HepG2 (cell line): Measurements from ENCODE around the gene UAP1L1. TPM values are rescaled to one million over a fixed set of nuclear protein-coding genes. Genes with fewer than 3 reads are reported as not detected.

Experiments
- ATAC-seq: fragments of 200-7000 bp; cut with Tn5 transposase; 3 replicates; pipeline ENCODE4 v1.9.1; 2020; ENCODE audit warnings: mild to moderate bottlenecking, moderate library complexity
- BruUV-seq: library from RNA; stranded (reverse); fragments of 400-500 nt; replicated peaks from 2 replicates; lab custom pipeline; 2021; lab: Mats Ljungman, UMichigan
- CTCF ChIA-PET: fragments of 300-600 bp; formaldehyde crosslinking; extraction: SDS; loops from one replicate; lab custom pipeline; 2021; ENCODE audit warnings: low total read pairs, inconsistent platforms, low intra/inter-chr PET ratio; lab: Yijun Ruan, JAX
- POLR2A ChIA-PET: fragments of 350-600 bp; sonication (Branson Sonifier 250); formaldehyde crosslinking; loops from one replicate; lab custom pipeline; 2020; ENCODE audit warnings: antibody characterized with exemption, inconsistent platforms; lab: Yijun Ruan, JAX
- DNase-seq: peaks from one replicate; pipeline ENCODE4 v3.0.0-alpha.2; 2015; ENCODE audit warnings: low spot score
- FAIRE-seq: peaks from 3 replicates; lab custom pipeline; 2011; peaks lifted over from hg19 to GRCh38; lab: Jason Lieb, UNC
- H2AFZ ChIP-seq: one replicate; pipeline ENCODE4 v1.6.1; 2011; ENCODE audit warnings: low read length, inconsistent platforms
- H3K27ac ChIP-seq: fragments of 300-600 bp; 3 replicates; pipeline ENCODE4 v1.8.0; 2011; ENCODE audit warnings: mixed run types, mild to moderate bottlenecking, mixed read lengths, low read length, inconsistent platforms; ENCODE audit not compliant: insufficient read depth; ENCODE audit errors: extremely low read length
- H3K27me3 ChIP-seq, 2 experiments: fragments of 200-600 bp in 1 of 2; 2 replicates in 1 of 2; 3 replicates in 1 of 2; pipeline versions ENCODE4 v1.6.0 to v1.8.0; 2011; ENCODE audit warnings: low read length in 2 of 2, mild to moderate bottlenecking in 2 of 2, moderate library complexity in 2 of 2, inconsistent platforms in 1 of 2; ENCODE audit not compliant: insufficient read depth in 2 of 2, control insufficient read depth in 1 of 2
- H3K36me3 ChIP-seq, 2 experiments: fragments of 200-600 bp in 1 of 2; replicated peaks in 1 of 2; 2 replicates in 1 of 2; 3 replicates in 1 of 2; pipeline versions ENCODE4 v1.5.1 to v1.8.0; 2011; ENCODE audit warnings: low read length in 2 of 2, inconsistent platforms in 1 of 2; ENCODE audit not compliant: insufficient read depth in 2 of 2, control insufficient read depth in 1 of 2
- H3K4me1 ChIP-seq: 2 replicates; pipeline ENCODE4 v1.5.1; 2012; ENCODE audit warnings: low read length, inconsistent platforms; ENCODE audit not compliant: insufficient read depth
- H3K4me2 ChIP-seq: 2 replicates; pipeline ENCODE4 v1.6.0; 2011; ENCODE audit warnings: low read depth, low read length, inconsistent platforms
- H3K4me3 ChIP-seq, 3 experiments: fragments of 200-600 bp in 1 of 3; sonication (generic), shearing (Covaris generic) in 1 of 3; replicated peaks in 1 of 3; 2 replicates each; pipeline ENCODE4 v1.5.1; 2011 to 2016; ENCODE audit warnings: low read length in 3 of 3, inconsistent platforms in 2 of 3, low read depth in 2 of 3, mild to moderate bottlenecking in 2 of 3, control low read depth in 1 of 3, mixed read lengths in 1 of 3; ENCODE audit not compliant: insufficient read depth in 1 of 3
- H3K79me2 ChIP-seq: one replicate; pipeline ENCODE4 v1.6.1; 2011; ENCODE audit warnings: low read length, inconsistent platforms; ENCODE audit not compliant: insufficient read depth
- H3K9ac ChIP-seq: 2 replicates; pipeline ENCODE4 v1.6.0; 2011; ENCODE audit warnings: mild to moderate bottlenecking, low read depth, low read length, inconsistent platforms; ENCODE audit not compliant: insufficient read depth
- H3K9me3 ChIP-seq: 2 replicates; pipeline ENCODE4 v1.5.1; 2012; ENCODE audit warnings: mild to moderate bottlenecking, low read length
- H4K20me1 ChIP-seq: 2 replicates; pipeline ENCODE4 v1.6.0; 2011; ENCODE audit warnings: inconsistent platforms, mild to moderate bottlenecking, low read length, moderate library complexity; ENCODE audit not compliant: insufficient read depth
- AGO2 ChIP-seq: fragments of 200-400 bp; formaldehyde crosslinking; optimal IDR thresholded peaks from 2 replicates; pipeline ENCODE3; 2017; ENCODE audit warnings: mild to moderate bottlenecking, low read depth, low read length, moderate library complexity
- TBX2 ChIP-seq: sonication (generic); formaldehyde crosslinking; IDR thresholded peaks from 2 replicates; pipeline ENCODE4 v1.5.0; 2020; ENCODE audit warnings: missing genetic modification reagents, mild to moderate bottlenecking, borderline replicate concordance
- TBX3 ChIP-seq: fragments of 450-650 bp; IDR thresholded peaks from 2 replicates; pipeline ENCODE4 v1.6.1; 2017; ENCODE audit warnings: antibody characterized with exemption, mild to moderate bottlenecking, inconsistent platforms, borderline replicate concordance
- ZNF530 ChIP-seq: sonication (generic); formaldehyde crosslinking; IDR thresholded peaks from 2 replicates; pipeline ENCODE4 v1.5.0; 2020; ENCODE audit warnings: low read depth, mild to moderate bottlenecking, missing genetic modification reagents
- WGBS: methylation state at CpG from one replicate; pipeline ENCODE4 v1.1.6; 2017; ENCODE audit warnings: low lambda C conversion rate; 5-methylcytosine and 5-hydroxymethylcytosine counted together
- in situ Hi-C: cut with HindIII; loops from 2 replicates; pipeline ENCODE4 v1.10.0; 2017; ENCODE audit warnings: low pct_unique_long_range_greater_than_20kb; ENCODE audit not compliant: extremely low pct_ligation_motif_present
- intact Hi-C: fragments of 100-400 bp; cut with micrococcal nuclease; formaldehyde crosslinking; loops from one replicate; pipeline ENCODE4 v1.10.0; 2022; ENCODE audit not compliant: unreplicated experiment
- polyA plus RNA-seq, 8 experiments: library from polyadenylated mRNA; depleted of rRNA in 3 of 8; stranded (reverse) in 7 of 8; unstranded in 1 of 8; fragments of >200 nt; fragmentation: Illumina TruSeq in 4 of 8; extraction: Trizol in 4 of 8; gene quantifications; 2 replicates each; pipeline versions ENCODE4 v1.2.1 to v1.2.3, GENCODE V29; 2011 to 2016; ENCODE audit warnings: low read depth in 4 of 8, missing spikeins in 1 of 8, mixed read lengths in 1 of 8; ENCODE audit not compliant: insufficient read depth in 1 of 8
- total RNA-seq, 5 experiments: library from RNA; depleted of rRNA; stranded (reverse); fragments of >200 nt; fragmentation: Illumina TruSeq; extraction: Trizol; gene quantifications; 2 replicates each; pipeline ENCODE4 v1.2.3, GENCODE V29; 2016; ENCODE audit warnings: low read depth in 1 of 5

Gene UAP1L1
- total and polyA plus RNA-seq, 2 of the 13 experiments (the other 11 are each of a cell fraction or from before 2014, with no cell fraction given) = 5.4 to 6.4 TPM

- POLR2A ChIA-PET = interaction anchor here (1.0 to 1.8 kb wide), 2 partner anchors 51 to 248 kb away, joined by 4 to 6 read pairs; partner anchors contain the start of gene MAN1B1
Measured at GRCh38 chr9:137035937-137036336, 41.4 kb upstream of the UAP1L1 start.

DNA sequence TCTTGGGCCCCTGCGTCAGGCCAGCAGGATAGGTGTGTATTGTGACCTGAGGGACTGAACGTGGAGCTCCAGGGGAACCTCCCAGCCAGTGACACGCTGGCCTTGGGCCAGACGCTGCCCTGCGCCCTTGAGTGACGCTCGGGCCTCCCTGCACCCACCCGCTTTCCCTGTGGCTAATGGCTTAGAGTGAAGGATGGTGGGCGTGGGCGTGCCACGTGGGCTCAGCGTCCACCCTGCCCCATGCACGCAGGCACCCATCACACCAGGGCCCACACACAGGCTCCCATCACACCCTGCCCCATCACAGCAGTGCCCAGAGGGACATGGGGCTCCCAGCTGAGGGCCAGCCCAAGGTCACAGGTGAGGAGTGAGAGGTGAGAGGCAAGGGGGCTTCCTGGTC, 40.3 kb upstream of the UAP1L1 start:
- Histone ChIP-seq H2AFZ (no peak overlapping the region), H3K9ac (no peak overlapping the region), H3K79me2 (no peaks in the 10 kb centered on the region), H3K36me3 (no peaks in the 10 kb centered on the region), H3K27me3 (no peaks in the 10 kb centered on the region), H3K4me2 (no peak overlapping the region), H3K4me3 (no peak overlapping the region), H4K20me1 (no peaks in the 10 kb centered on the region), H3K4me1 (peaks cover 31% of the 10 kb centered on the region), H3K9me3 (no peaks in the 10 kb centered on the region), H3K27ac (no peak overlapping the region)
- ChIA-PET CTCF (no interaction called here), POLR2A (no interaction called here)
- FAIRE-seq = no peak
- WGBS = no CpG with 5 or more reads among the region's 13 CpGs
- no TSS peak for BruUV-seq
- no peak for ATAC-seq
- peak; percentile 25 for TF ChIP-seq AGO2
- no peak for TF ChIP-seq ZNF530 (CRISPR knock-in tag)
- in situ Hi-C loops = loop anchor here (10.0 kb wide), 1 partner anchor 192 kb away; the partner anchor contains the start of genes AJM1 and PHPT1
- no peak for DNase-seq
- intact Hi-C loops = no loop called here

More at GRCh38 chr9:137035937-137036336, 41.4 kb upstream of the UAP1L1 start:
- H3K9me3 ChIP-seq = no peaks in the 10 kb centered on the region
- no peak overlapping the region for H3K27ac ChIP-seq
- no peaks in the 10 kb centered on the region for H3K79me2 ChIP-seq
- WGBS = 0% methylated on average over 2 of the region's 8 CpGs
- H3K36me3 ChIP-seq = no peaks in the 10 kb centered on the region
- H3K4me3 ChIP-seq = no peak overlapping the region
- in situ Hi-C loops = loop anchor here (10.0 kb wide), 1 partner anchor 191 kb away; the partner anchor contains the start of genes AJM1 and PHPT1
- DNase-seq (no peak), ATAC-seq (no peak), FAIRE-seq (no peak)
- 0 out of 5 replicates have a peak, but pooled peaks cover 0 to 3% of the 10 kb centered on the region in 2 experiments for H3K27me3 ChIP-seq
- H3K4me2 ChIP-seq = no peak overlapping the region
- no TSS peak for BruUV-seq
- H2AFZ ChIP-seq = no peak overlapping the region
- H4K20me1 ChIP-seq = no peaks in the 10 kb centered on the region
- TF ChIP-seq TBX2 (0 out of 2 replicates have a peak, but pooled peaks have one; percentile 5), TBX3 (no peak)
- no peak overlapping the region for H3K9ac ChIP-seq
- CTCF ChIA-PET = interaction anchor here (1.5 to 2.3 kb wide), 3 partner anchors 14 to 248 kb away, joined by 5 to 15 read pairs (median 10); no protein-coding TSS in a partner anchor
- H3K4me1 ChIP-seq = peaks cover 40% of the 10 kb centered on the region
- intact Hi-C loops = loop anchor here (1.0 to 2.0 kb wide), 2 partner anchors 87 to 249 kb away; no protein-coding TSS in a partner anchor
